Endothelial cell of umbilical vein (primary cell): Measurements from ENCODE around the gene EXD3. TPM values are rescaled to one million over a fixed set of nuclear protein-coding genes. Genes with fewer than 3 reads are reported as not detected.

Experiments used
- Bru-seq: library from RNA; stranded (reverse); fragments of 400-500 nt; gene quantifications from one replicate; lab custom pipeline; 2021; lab: Mats Ljungman, UMichigan
- BruChase-seq, 2 experiments: library from RNA; stranded (reverse); fragments of 400-500 nt; gene quantifications; one replicate each; lab custom pipeline; 2021; lab: Mats Ljungman, UMichigan
- BruUV-seq: library from RNA; stranded (reverse); fragments of 400-500 nt; replicated peaks from 2 replicates; lab custom pipeline; 2021; lab: Mats Ljungman, UMichigan
- CTCF ChIA-PET: fragments of 300-600, 350-600 bp; sonication (Branson Sonifier 250); formaldehyde crosslinking; loops from one replicate; lab custom pipeline; 2021; ENCODE audit warnings: antibody characterized with exemption, inconsistent platforms; lab: Charles Lee
- POLR2A ChIA-PET: fragments of 300-600, 350-600 bp; sonication (Branson Sonifier 250); formaldehyde crosslinking; loops from one replicate; lab custom pipeline; 2021; ENCODE audit warnings: antibody characterized with exemption, inconsistent platforms; lab: Charles Lee
- DNase-seq: peaks from one replicate; pipeline ENCODE4 v3.0.0-alpha.2; 2011; ENCODE audit warnings: low read depth, low spot score
- FAIRE-seq: peaks from 2 replicates; lab custom pipeline; 2011; peaks lifted over from hg19 to GRCh38; lab: Jason Lieb, UNC
- H2AFZ ChIP-seq: 2 replicates; pipeline ENCODE4 v1.6.0; 2012; ENCODE audit warnings: low read depth, low read length, control low read depth, inconsistent platforms
- H3K27ac ChIP-seq: 2 replicates; pipeline ENCODE4 v1.5.1; 2011; ENCODE audit warnings: low read depth, mild to moderate bottlenecking, control low read depth, low read length, moderate library complexity; ENCODE audit not compliant: insufficient read depth
- H3K27me3 ChIP-seq, 2 experiments: 2 replicates each; pipeline versions ENCODE4 v1.6.0 to v1.6.1; 2011; ENCODE audit warnings: low read length in 2 of 2, mixed read lengths in 1 of 2; ENCODE audit not compliant: control insufficient read depth in 2 of 2, insufficient read depth in 2 of 2
- H3K36me3 ChIP-seq, 2 experiments: 2 replicates in 1 of 2; 3 replicates in 1 of 2; pipeline ENCODE4 v1.5.1; 2011; ENCODE audit warnings: low read length in 2 of 2, mild to moderate bottlenecking in 1 of 2, moderate library complexity in 1 of 2; ENCODE audit not compliant: control insufficient read depth in 2 of 2, insufficient read depth in 2 of 2; ENCODE audit errors: extremely low read depth in 1 of 2
- H3K4me1 ChIP-seq: 3 replicates; pipeline ENCODE4 v1.5.1; 2011; ENCODE audit warnings: mild to moderate bottlenecking, low read length; ENCODE audit not compliant: control insufficient read depth, insufficient read depth; ENCODE audit errors: extremely low read depth
- H3K4me2 ChIP-seq: 2 replicates; pipeline ENCODE4 v1.6.1; 2011; ENCODE audit warnings: low read length, control low read depth, mixed read lengths; ENCODE audit not compliant: insufficient read depth
- H3K4me3 ChIP-seq, 3 experiments: fragments of 200-600 bp in 1 of 3; sonication (generic), shearing (Covaris generic) in 1 of 3; replicated peaks in 1 of 3; 2 replicates each; pipeline ENCODE4 v1.5.1; 2011 to 2016; ENCODE audit warnings: control low read depth in 3 of 3, low read length in 3 of 3, mild to moderate bottlenecking in 2 of 3, inconsistent platforms in 1 of 3, low read depth in 1 of 3, moderate library complexity in 1 of 3; ENCODE audit not compliant: insufficient read depth in 1 of 3
- H3K79me2 ChIP-seq: 2 replicates; pipeline ENCODE4 v1.6.0; 2012; ENCODE audit warnings: low read length, inconsistent platforms; ENCODE audit not compliant: control insufficient read depth, insufficient read depth
- H3K9ac ChIP-seq: replicated peaks from 2 replicates; pipeline ENCODE3; 2011; ENCODE audit warnings: low read length, control low read depth; ENCODE audit not compliant: insufficient read depth; ENCODE audit errors: extremely low read depth
- H3K9me1 ChIP-seq: replicated peaks from 3 replicates; pipeline ENCODE4 v1.6.0; 2011; ENCODE audit warnings: mild to moderate bottlenecking, low read length; ENCODE audit not compliant: control insufficient read depth, insufficient read depth; ENCODE audit errors: extremely low read depth
- H3K9me3 ChIP-seq: replicated peaks from 2 replicates; pipeline ENCODE4 v1.5.1; 2012; ENCODE audit warnings: low read length, inconsistent platforms; ENCODE audit not compliant: control insufficient read depth, insufficient read depth
- H4K20me1 ChIP-seq: replicated peaks from 2 replicates; pipeline ENCODE3; 2011; ENCODE audit warnings: mild to moderate bottlenecking, low read length; ENCODE audit not compliant: control insufficient read depth, insufficient read depth; ENCODE audit errors: extremely low read depth
- CTCF ChIP-seq, 2 donors: IDR thresholded peaks; 1 replicate in 1 of 2; 2 replicates in 1 of 2; pipeline ENCODE4 v1.5.1; 2011; ENCODE audit warnings: low read length in 2 of 2, mild to moderate bottlenecking in 2 of 2, moderate library complexity in 2 of 2, control low read depth in 1 of 2, inconsistent platforms in 1 of 2, low read depth in 1 of 2; ENCODE audit not compliant: insufficient read depth in 1 of 2; ENCODE audit errors: extremely low read depth in 1 of 2
- EZH2 ChIP-seq: IDR thresholded peaks from 2 replicates; pipeline ENCODE4 v1.6.1; 2012; ENCODE audit warnings: borderline replicate concordance, low read depth, mild to moderate bottlenecking, moderate library complexity, low read length, inconsistent platforms; ENCODE audit not compliant: severe bottlenecking
- FOS ChIP-seq: IDR thresholded peaks from 2 replicates; pipeline ENCODE4 v1.6.1; 2011; ENCODE audit warnings: mild to moderate bottlenecking, low read length, moderate library complexity, borderline replicate concordance; ENCODE audit not compliant: insufficient read depth
- GATA2 ChIP-seq: IDR thresholded peaks from 2 replicates; pipeline ENCODE4 v1.7.0; 2011; ENCODE audit warnings: low read depth, mild to moderate bottlenecking, moderate library complexity, mixed read lengths, low read length; ENCODE audit not compliant: insufficient read length, insufficient read depth
- JUN ChIP-seq: IDR thresholded peaks from 2 replicates; pipeline ENCODE4 v1.6.1; 2011; ENCODE audit warnings: borderline replicate concordance, low read depth; ENCODE audit not compliant: insufficient read length, insufficient read depth
- MYC ChIP-seq: IDR thresholded peaks from one replicate; pipeline ENCODE4 v1.6.1; 2011; ENCODE audit warnings: mild to moderate bottlenecking, low read depth, low read length
- POLR2A ChIP-seq: IDR thresholded peaks from 2 replicates; pipeline ENCODE4 v1.6.1; 2012; ENCODE audit warnings: low read depth, mild to moderate bottlenecking, control low read depth, low read length
- POLR2AphosphoS5 ChIP-seq: IDR thresholded peaks from 2 replicates; pipeline ENCODE4 v1.6.1; 2012; ENCODE audit warnings: low read depth, mild to moderate bottlenecking, control low read depth, low read length, moderate library complexity; ENCODE audit not compliant: insufficient read depth
- dilution Hi-C: fragments of 300-500 bp; cut with MboI; formaldehyde crosslinking; loops from one replicate; pipeline ENCODE4 v1.15.0; 2019; ENCODE audit warnings: low sequenced_read_pairs; ENCODE audit not compliant: extremely low pct_ligation_motif_present
- intact Hi-C: fragments of 100-400 bp; cut with micrococcal nuclease; formaldehyde crosslinking; loops from one replicate; pipeline ENCODE4 v1.10.0; 2022
- long read RNA-seq: library from polyadenylated mRNA; stranded (forward); transcript quantifications from one replicate; pipeline ENCODE4 v2.0.0, GENCODE V29; 2021
- polyA minus RNA-seq, 3 experiments: library from RNA; depleted of rRNA, polyadenylated mRNA; stranded (reverse); fragments of >200 nt; gene quantifications; 1 replicate in 1 of 3; 2 replicates in 2 of 3; pipeline ENCODE4 v1.2.3, GENCODE V29; 2011
- polyA plus RNA-seq, 4 experiments: library from polyadenylated mRNA; depleted of rRNA in 3 of 4; stranded (reverse) in 3 of 4; unstranded in 1 of 4; fragments of >200 nt; gene quantifications; 2 replicates each; pipeline versions ENCODE4 v1.2.1 to v1.2.3, GENCODE V29; 2011 to 2012; ENCODE audit warnings: missing spikeins in 1 of 4
- total RNA-seq: library from RNA; stranded (reverse); gene quantifications from 2 replicates; pipeline ENCODE4 v1.2.3, GENCODE V29; 2021
- TF ChIP-seq, protein P1 (sequence below): IDR thresholded peaks from 2 replicates; pipeline ENCODE4 v1.6.1; 2011; ENCODE audit not compliant: insufficient read depth, insufficient read length

EXD3 gene, protein sequence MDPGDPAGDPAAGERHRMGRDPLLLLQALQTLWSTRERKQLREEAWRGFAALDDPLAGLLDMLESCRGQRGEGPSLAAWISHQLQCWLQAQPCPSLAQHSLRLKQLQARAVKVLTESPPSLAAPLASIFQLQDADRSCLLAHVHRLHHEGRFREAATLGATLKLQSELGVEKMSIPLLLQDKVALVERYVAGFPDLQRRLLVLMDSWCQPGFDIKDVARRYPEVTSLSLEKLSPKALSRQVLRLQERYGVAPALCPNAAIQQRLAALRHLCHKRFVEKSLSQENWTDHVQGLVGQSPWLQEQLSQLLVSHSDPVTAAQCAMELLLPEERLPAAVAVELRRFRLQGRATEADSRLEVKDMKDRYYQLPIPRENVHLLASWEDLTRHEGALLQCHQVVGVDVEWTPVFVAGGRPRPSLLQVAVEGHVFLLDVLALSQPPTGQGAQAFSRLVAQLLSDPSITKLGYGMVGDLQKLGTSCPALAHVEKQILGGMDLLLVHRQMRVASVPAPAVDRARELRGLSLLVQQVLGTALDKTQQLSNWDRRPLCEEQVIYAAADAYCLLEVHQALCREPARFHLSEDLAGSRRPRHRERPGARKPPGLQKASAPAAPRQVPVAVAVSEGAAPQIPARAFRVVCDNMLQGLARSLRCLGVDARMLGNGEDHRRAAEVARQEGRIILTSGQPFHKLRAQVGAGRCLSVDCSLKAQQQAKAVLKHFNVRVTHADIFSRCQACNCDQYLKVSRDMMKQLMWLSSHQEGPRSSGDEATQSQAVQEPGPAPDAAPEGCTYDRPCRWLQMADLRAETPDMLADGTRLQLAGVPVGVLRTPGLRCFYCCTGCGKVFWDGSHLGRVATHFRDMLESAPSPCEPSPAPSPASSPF
- total RNA-seq (26.6 and 30.3 TPM in 2 replicates), polyA plus RNA-seq (17.7 and 24.7 TPM in 2 replicates), polyA minus RNA-seq (11.0 and 15.0 TPM in 2 replicates), Bru-seq, nascent RNA (percentile 48 among the genes with signal in this experiment), BruChase-seq, experiment 1, labeled RNA remaining after a 6-hour chase (percentile 65 among the genes with signal in this experiment), BruChase-seq, experiment 2, labeled RNA remaining after a 2-hour chase (percentile 57 among the genes with signal in this experiment)
- polyA plus RNA-seq (2011; cell fraction: cytosol; rRNA removed): 7.6 and 11.8 TPM in 2 replicates
- 34.8 and 44.7 TPM in 2 replicates for polyA plus RNA-seq (2011; cell fraction: nucleus; rRNA removed)
- polyA plus RNA-seq (2012): 12.4 and 21.6 TPM in 2 replicates
- polyA minus RNA-seq (2011; cell fraction: cytosol; rRNA and poly(A)+ RNA removed): 4.9 TPM
- polyA minus RNA-seq (2011; cell fraction: nucleus; rRNA and poly(A)+ RNA removed): 13.0 and 26.5 TPM in 2 replicates
- long read RNA-seq, transcript EXD3-203 (3 exons, 1,585 nt): major isoform, 15 of 90 reads
- long read RNA-seq, transcript EXD3-208 (8 exons, 962 nt): major isoform, 15 of 90 reads
- long read RNA-seq, partial matches to known transcripts: 27 of 90 reads
- long read RNA-seq, other reads (novel, unspliced or antisense): 33 of 90 reads

GRCh38 chr9:137422604-137423513, at the start of gene EXD3, which contains the start of gene NOXA1:
TSS of gene EXD3 (minus strand) at chr9:137423162. CDS start at chr9:137395357, 27,805 bp downstream.
TSS of gene NOXA1 (plus strand) at chr9:137423393. CDS start at chr9:137423530, 137 bp downstream.
- H3K9ac ChIP-seq: peak within 1 kb of the TSS; percentile 75
- peaks cover 35% of the 10 kb centered on the region for H3K79me2 ChIP-seq
- H3K9me1 ChIP-seq: no peaks in the 10 kb centered on the region
- DNase-seq (peak; percentile 80), FAIRE-seq (peak; percentile 80)
- peak within 1 kb of the TSS; percentile 46 for H3K27ac ChIP-seq
- no peaks in the 10 kb centered on the region for H4K20me1 ChIP-seq
- TF ChIP-seq MYC (no peak), CTCF (IDR thresholded peaks at IDR 0.05; ENCODE audit: extremely low read depth in 1 of 2, insufficient read depth in 1 of 2, low read depth in 1 of 2, low read length in 2 of 2) (peak; percentile 77), POLR2AphosphoS5 (peak; percentile 79), GATA2 (no peak), POLR2A (no peak), FOS (no peak), JUN (no peak), EZH2 (no peak)
- TF ChIP-seq, protein P1, sequence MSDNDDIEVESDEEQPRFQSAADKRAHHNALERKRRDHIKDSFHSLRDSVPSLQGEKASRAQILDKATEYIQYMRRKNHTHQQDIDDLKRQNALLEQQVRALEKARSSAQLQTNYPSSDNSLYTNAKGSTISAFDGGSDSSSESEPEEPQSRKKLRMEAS: no peak
- H3K36me3 ChIP-seq: no peaks in the 10 kb centered on the region
- no TSS peak for BruUV-seq
- peak within 1 kb of the TSS; percentile 61 to 93 (median 92) for H3K4me3 ChIP-seq
- CTCF ChIA-PET: interaction anchor here (0.6 to 2.5 kb wide), 31 partner anchors 10 to 1696 kb away, joined by 3 to 31 read pairs (median 6); partner anchors contain the start of genes ENTPD8, NELFB, NRARP and NSMF
- H3K4me1 ChIP-seq: peaks cover 14% of the 10 kb centered on the region
- dilution Hi-C loops: no loop called here
- POLR2A ChIA-PET: interaction anchor here (1.6 kb wide), 1 partner anchor 121 kb away, joined by 5 read pairs; the partner anchor contains the start of gene NRARP
- intact Hi-C loops: loop anchor here (1.0 to 10.0 kb wide), 2 partner anchors 22 to 102 kb away; no protein-coding TSS in a partner anchor
- H3K27me3 ChIP-seq: no peaks in the 10 kb centered on the region
- peak within 1 kb of the TSS; percentile 96 for H3K4me2 ChIP-seq
- H3K9me3 ChIP-seq: no peaks in the 10 kb centered on the region
- peak within 1 kb of the TSS; percentile 85 for H2AFZ ChIP-seq
